Esophagus muscularis mucosa (tissue), 4 donors: ENCODE results near the gene VWA5B2. TPM values are rescaled to one million over a fixed set of nuclear protein-coding genes. Genes with fewer than 3 reads are reported as not detected.
A peak's percentile ranks its signal among the peaks of the same experiment; 100 is the strongest.

Experiments
- DNase-seq: peaks from one replicate; pipeline ENCODE4 v3.0.0-alpha.2; 2017; ENCODE audit errors: extremely low spot score
- H3K27ac ChIP-seq, 4 donors: fragments of 200-600 bp; sonication (generic); replicated peaks in 1 of 4; 1 replicate in 3 of 4; 2 replicates in 1 of 4; pipeline ENCODE4 v1.5.1; 2016 to 2019; ENCODE audit warnings: mild to moderate bottlenecking in 1 of 4
- H3K27me3 ChIP-seq, 4 donors: fragments of 200-600 bp; sonication (generic); one replicate each; pipeline versions ENCODE4 v1.5.1 to v1.6.0; 2016 to 2019
- H3K36me3 ChIP-seq, 4 donors: fragments of 200-600 bp; sonication (generic); one replicate each; pipeline ENCODE4 v1.5.1; 2016 to 2019
- H3K4me1 ChIP-seq, 4 donors: fragments of 200-600 bp; sonication (generic); one replicate each; pipeline ENCODE4 v1.5.1; 2016 to 2019
- H3K4me3 ChIP-seq, 4 donors: fragments of 200-600 bp; sonication (generic); 1 replicate in 2 of 4; 2 replicates in 2 of 4; pipeline ENCODE4 v1.5.1; 2016 to 2019; ENCODE audit warnings: mild to moderate bottlenecking in 4 of 4, moderate library complexity in 1 of 4
- H3K9me3 ChIP-seq, 4 donors: fragments of 200-600 bp; sonication (generic); 1 replicate in 3 of 4; 2 replicates in 1 of 4; pipeline ENCODE4 v1.5.1; 2016 to 2019
- EP300 ChIP-seq: sonication (generic); formaldehyde crosslinking; IDR thresholded peaks from one replicate; pipeline ENCODE4 v1.6.1; 2017; ENCODE audit warnings: antibody characterized with exemption
- POLR2A ChIP-seq: fragments of 450-650 bp; IDR thresholded peaks from one replicate; pipeline ENCODE4 v1.6.1; 2017; ENCODE audit warnings: antibody characterized with exemption, moderate library complexity, mild to moderate bottlenecking, low read depth
- POLR2AphosphoS5 ChIP-seq, 2 donors: sonication (generic); formaldehyde crosslinking; IDR thresholded peaks; one replicate each; pipeline ENCODE4 v1.6.1; 2017; ENCODE audit warnings: antibody characterized with exemption in 2 of 2
- WGBS: methylation state at CpG from one replicate; pipeline ENCODE4 v1.1.5; 2018; 5-methylcytosine and 5-hydroxymethylcytosine counted together
- intact Hi-C: fragments of 100-400 bp; cut with DNase I; formaldehyde crosslinking; loops from one replicate; pipeline ENCODE4 v1.15.1; 2023
- total RNA-seq, 4 donors: library from RNA; depleted of rRNA; stranded (reverse); fragments of >200 nt; gene quantifications; one replicate each; pipeline versions ENCODE4 v1.1.0 to v1.2.1, GENCODE V29; 2016
- TF ChIP-seq, protein P1 (sequence below), 3 experiments: fragments of 200-600 bp in 2 of 3; fragments of 450-650 bp in 1 of 3; sonication (generic) in 2 of 3; IDR thresholded peaks; one replicate each; pipeline ENCODE4 v1.5.1; 2017 to 2019; ENCODE audit warnings: antibody characterized with exemption in 3 of 3, mild to moderate bottlenecking in 2 of 3, moderate library complexity in 1 of 3

Gene VWA5B2
- total RNA-seq, 4 donors from 2014 or later = 0.17 to 0.33 (median 0.32) TPM; not detected in 1

DNA sequence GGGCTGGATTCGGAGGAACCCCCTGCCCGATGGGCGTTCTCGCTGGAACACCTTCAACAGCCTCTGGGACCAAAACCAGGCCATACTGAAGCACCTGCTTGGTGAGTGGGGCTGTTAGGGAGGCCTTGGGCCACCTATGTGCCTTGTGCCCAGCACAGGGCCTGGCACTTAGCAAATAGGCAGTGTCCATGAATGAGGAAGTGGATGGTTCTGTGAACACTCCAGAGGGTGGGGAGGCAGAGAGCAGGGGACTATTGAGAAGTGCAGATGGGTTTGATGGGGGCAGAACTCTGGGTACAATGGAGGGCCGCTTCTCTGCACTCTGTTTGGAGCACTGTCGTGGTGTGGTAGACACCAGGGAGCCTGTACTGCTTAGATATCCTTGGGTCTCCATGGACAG is 48.0 kb downstream of the VWA5B2 start:
- DNase-seq = no peak
- Histone ChIP-seq H3K9me3 (no peaks in the 10 kb centered on the region), H3K4me1 (peaks cover 0 to 10% (median 7%) of the 10 kb centered on the region in 4 donors), H3K36me3 (no peaks in the 10 kb centered on the region), H3K27ac (no peak overlapping the region), H3K27me3 (peaks cover 0 to 53% (median 16%) of the 10 kb centered on the region in 4 donors), H3K4me3 (no peak overlapping the region)
- intact Hi-C loops = no loop called here
- TF ChIP-seq, protein P1, sequence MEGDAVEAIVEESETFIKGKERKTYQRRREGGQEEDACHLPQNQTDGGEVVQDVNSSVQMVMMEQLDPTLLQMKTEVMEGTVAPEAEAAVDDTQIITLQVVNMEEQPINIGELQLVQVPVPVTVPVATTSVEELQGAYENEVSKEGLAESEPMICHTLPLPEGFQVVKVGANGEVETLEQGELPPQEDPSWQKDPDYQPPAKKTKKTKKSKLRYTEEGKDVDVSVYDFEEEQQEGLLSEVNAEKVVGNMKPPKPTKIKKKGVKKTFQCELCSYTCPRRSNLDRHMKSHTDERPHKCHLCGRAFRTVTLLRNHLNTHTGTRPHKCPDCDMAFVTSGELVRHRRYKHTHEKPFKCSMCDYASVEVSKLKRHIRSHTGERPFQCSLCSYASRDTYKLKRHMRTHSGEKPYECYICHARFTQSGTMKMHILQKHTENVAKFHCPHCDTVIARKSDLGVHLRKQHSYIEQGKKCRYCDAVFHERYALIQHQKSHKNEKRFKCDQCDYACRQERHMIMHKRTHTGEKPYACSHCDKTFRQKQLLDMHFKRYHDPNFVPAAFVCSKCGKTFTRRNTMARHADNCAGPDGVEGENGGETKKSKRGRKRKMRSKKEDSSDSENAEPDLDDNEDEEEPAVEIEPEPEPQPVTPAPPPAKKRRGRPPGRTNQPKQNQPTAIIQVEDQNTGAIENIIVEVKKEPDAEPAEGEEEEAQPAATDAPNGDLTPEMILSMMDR (IDR thresholded peaks at IDR 0.05) = no peak
- no peak for TF ChIP-seq POLR2AphosphoS5 (IDR thresholded peaks at IDR 0.05)
- no peak for TF ChIP-seq EP300
- no peak for TF ChIP-seq POLR2A
- WGBS = 92% methylated on average over 6 of the region's 6 CpGs

DNA sequence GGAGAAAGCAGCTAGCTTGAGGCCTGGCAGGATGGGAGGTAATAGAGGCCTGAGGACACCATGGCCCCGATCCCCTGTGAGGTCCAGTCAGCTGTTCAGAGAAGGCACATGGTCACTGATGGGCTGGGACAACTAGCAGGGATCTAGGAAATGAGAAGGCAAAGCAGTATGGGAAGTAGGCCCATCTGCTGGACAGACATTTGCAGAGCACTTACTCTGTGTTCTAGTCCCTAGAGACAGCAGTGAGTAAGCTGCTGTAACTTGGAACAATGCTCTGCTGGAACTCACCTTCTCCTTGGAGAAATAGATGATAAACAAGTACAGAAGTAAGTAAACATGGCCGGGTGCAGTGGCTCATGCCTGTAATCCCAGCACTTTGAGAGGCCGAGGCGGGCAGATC is 53.6 kb downstream of the VWA5B2 start:
- TF ChIP-seq POLR2A = no peak
- TF ChIP-seq, protein P1 (IDR thresholded peaks at IDR 0.05) = no peak
- no peak for TF ChIP-seq POLR2AphosphoS5 (IDR thresholded peaks at IDR 0.05)
- TF ChIP-seq EP300 = no peak
- no peak overlapping the region for H3K27ac ChIP-seq
- intact Hi-C loops = no loop called here
- no peak overlapping the region for H3K4me3 ChIP-seq
- H3K27me3 ChIP-seq = peaks cover 0 to 11% (median 0%) of the 10 kb centered on the region in 4 donors
- no peaks in the 10 kb centered on the region for H3K36me3 ChIP-seq
- WGBS = 88% methylated on average over 4 of the region's 4 CpGs
- no peaks in the 10 kb centered on the region for H3K9me3 ChIP-seq
- H3K4me1 ChIP-seq = peaks cover 0 to 4% (median 0%) of the 10 kb centered on the region in 4 donors
- DNase-seq = no peak

DNA sequence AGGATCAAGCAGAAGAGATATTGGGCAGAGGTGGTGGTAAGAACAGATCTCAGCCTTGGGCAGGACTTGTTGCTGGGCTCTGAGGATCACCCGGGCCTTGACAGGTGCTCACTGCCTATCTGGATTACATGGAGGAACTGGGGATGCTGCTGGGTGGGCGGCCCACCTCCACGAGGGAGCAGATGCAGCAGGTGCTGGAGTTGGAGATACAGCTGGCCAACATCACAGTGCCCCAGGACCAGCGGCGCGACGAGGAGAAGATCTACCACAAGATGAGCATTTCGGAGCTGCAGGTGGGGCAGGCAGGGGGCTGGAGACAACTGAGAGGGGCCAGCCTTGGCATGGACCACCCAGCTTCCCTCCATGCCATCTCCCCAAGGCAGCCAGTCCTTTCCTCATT is 54.3 kb downstream of the VWA5B2 start:
- Histone ChIP-seq H3K4me1 (peaks cover 0 to 4% (median 0%) of the 10 kb centered on the region in 4 donors), H3K27me3 (peaks cover 0 to 7% (median 0%) of the 10 kb centered on the region in 4 donors), H3K4me3 (no peak overlapping the region), H3K36me3 (no peaks in the 10 kb centered on the region), H3K27ac (no peak overlapping the region), H3K9me3 (no peaks in the 10 kb centered on the region)
- 91% methylated on average over 8 of the region's 8 CpGs for WGBS
- DNase-seq = no peak
- intact Hi-C loops = no loop called here
- TF ChIP-seq, protein P1 (IDR thresholded peaks at IDR 0.05) = no peak
- TF ChIP-seq POLR2A (no peak), EP300 (no peak), POLR2AphosphoS5 (IDR thresholded peaks at IDR 0.05) (no peak)

DNA sequence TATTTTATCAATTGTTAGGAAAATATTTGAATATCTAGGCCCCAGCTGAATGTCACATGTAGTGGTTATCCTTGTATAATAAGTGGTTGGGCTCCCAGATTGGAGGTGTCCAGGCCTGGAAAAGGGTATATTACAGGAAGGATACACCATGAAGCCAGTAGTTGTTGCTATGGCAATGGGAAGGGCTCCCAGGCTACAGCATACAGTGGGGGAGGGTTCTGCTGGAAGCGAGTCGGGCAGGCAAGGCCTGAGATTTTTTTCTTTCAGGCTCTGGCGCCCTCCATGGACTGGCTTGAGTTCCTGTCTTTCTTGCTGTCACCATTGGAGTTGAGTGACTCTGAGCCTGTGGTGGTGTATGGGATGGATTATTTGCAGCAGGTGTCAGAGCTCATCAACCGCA is 55.3 kb downstream of the VWA5B2 start:
- Histone ChIP-seq H3K27me3 (peaks cover 0 to 13% (median 0%) of the 10 kb centered on the region in 4 donors), H3K9me3 (no peaks in the 10 kb centered on the region), H3K4me3 (no peak overlapping the region), H3K4me1 (peaks cover 0 to 4% (median 0%) of the 10 kb centered on the region in 4 donors), H3K36me3 (no peaks in the 10 kb centered on the region), H3K27ac (no peak overlapping the region)
- intact Hi-C loops = no loop called here
- WGBS = 15% methylated on average over 4 of the region's 4 CpGs
- no peak for DNase-seq
- TF ChIP-seq POLR2A = no peak
- TF ChIP-seq POLR2AphosphoS5 (IDR thresholded peaks at IDR 0.05) = no peak
- TF ChIP-seq, protein P1 (IDR thresholded peaks at IDR 0.05) = no peak
- no peak for TF ChIP-seq EP300

DNA sequence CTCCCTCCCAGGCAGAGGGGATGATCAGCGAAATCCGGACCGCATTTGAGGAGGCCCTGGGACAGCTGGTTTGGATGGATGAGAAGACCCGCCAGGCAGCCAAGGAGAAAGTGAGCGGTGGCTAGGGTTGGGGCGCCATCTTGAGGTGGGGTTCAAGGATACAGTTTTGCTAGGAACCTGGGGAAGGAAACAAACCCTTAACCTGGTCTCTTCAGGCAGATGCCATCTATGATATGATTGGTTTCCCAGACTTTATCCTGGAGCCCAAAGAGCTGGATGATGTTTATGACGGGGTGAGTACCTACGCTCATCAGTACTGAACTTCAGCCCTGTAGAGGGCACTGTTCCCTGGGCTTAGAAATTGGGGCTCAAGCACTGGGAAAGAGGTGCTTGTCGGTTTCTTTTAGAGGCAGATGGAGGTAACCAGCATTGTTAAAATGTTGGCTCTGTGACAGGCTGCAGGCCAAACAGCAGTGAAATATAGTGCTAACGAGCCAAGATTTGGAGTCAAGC is 60.1 kb downstream of the VWA5B2 start:
- TF ChIP-seq, protein P1 (IDR thresholded peaks at IDR 0.05) = peak; percentile 39 to 54 (median 51)
- no peak for TF ChIP-seq POLR2AphosphoS5 (IDR thresholded peaks at IDR 0.05)
- no peak for DNase-seq
- Histone ChIP-seq H3K4me1 (peaks cover 0 to 4% (median 0%) of the 10 kb centered on the region in 4 donors), H3K27me3 (peaks cover 0 to 34% (median 0%) of the 10 kb centered on the region in 4 donors), H3K9me3 (no peaks in the 10 kb centered on the region), H3K4me3 (no peak overlapping the region), H3K27ac (no peak overlapping the region), H3K36me3 (no peaks in the 10 kb centered on the region)
- 9% methylated on average over 5 of the region's 10 CpGs for WGBS
- intact Hi-C loops = no loop called here
